Measurements from ENCODE around the gene SERPINA4. TPM values are rescaled to one million over a fixed set of nuclear protein-coding genes. Genes with fewer than 3 reads are reported as not detected.
"Not testable (repeated sequence)": the region's sequence is repeated elsewhere in the genome, so short reads cannot be mapped to it uniquely, and the experiment has no call there.

Gene SERPINA4
- total RNA-seq, 2 donors from 2014 or later: not detected

DNA sequence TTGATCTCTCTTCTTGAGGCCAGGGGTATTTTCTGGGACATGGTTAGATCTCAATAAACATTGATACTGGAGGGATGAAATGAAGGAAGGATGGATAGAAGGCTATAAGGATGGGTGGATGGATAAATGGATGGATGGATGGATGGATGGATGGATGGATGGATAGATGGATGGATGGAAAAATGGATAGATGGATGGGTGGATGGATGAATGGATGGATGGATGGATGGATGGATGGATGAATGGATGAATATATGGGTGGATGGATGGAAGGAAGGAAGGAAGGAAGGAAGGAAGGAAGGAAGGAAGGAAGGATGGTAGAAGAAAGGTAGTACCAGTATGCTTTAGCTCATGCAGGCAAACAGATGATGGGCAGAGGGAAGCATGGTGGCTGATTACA is 16.2 kb downstream of the SERPINA4 start:
- not testable (repeated sequence) for H3K36me3 Mint-ChIP-seq (ENCODE audit: insufficient read depth in 2 of 2); H3K27me3 Mint-ChIP-seq (ENCODE audit: low read depth); DNase-seq; H3K4me3 Mint-ChIP-seq; H3K4me1 Mint-ChIP-seq (ENCODE audit: low read depth); H3K27ac Mint-ChIP-seq; ATAC-seq (replicated peaks in 1 of 2); H3K9me3 Mint-ChIP-seq

DNA sequence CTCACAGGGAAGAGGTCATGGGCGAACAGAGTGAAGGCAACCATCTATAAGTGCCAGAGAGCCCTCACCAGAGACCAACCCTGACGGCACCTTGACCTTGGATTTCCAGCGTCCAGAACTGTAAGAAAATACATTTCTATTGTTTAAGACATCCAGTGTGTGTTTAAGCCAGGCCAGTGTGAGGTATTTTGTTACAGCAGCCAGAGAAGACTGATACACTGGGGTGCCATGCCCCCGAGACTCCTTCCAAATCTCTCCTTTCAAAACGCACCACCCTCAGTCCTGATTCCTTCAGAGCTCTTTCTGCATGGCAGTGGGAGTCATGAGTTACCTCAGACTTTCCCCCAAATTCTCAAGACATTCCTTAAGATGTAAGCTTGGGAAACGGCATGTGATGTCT is 17.5 kb downstream of the SERPINA4 start:
- Mint-ChIP-seq H3K4me1 (ENCODE audit: low read depth) (no peaks in the 10 kb centered on the region), H3K9me3 (no peaks in the 10 kb centered on the region), H3K36me3 (ENCODE audit: insufficient read depth in 2 of 2) (no peaks in the 10 kb centered on the region), H3K4me3 (no peak overlapping the region), H3K27ac (no peak overlapping the region), H3K27me3 (ENCODE audit: low read depth) (no peaks in the 10 kb centered on the region)
- ATAC-seq (replicated peaks in 1 of 2): no peak
- no peak for DNase-seq

DNA sequence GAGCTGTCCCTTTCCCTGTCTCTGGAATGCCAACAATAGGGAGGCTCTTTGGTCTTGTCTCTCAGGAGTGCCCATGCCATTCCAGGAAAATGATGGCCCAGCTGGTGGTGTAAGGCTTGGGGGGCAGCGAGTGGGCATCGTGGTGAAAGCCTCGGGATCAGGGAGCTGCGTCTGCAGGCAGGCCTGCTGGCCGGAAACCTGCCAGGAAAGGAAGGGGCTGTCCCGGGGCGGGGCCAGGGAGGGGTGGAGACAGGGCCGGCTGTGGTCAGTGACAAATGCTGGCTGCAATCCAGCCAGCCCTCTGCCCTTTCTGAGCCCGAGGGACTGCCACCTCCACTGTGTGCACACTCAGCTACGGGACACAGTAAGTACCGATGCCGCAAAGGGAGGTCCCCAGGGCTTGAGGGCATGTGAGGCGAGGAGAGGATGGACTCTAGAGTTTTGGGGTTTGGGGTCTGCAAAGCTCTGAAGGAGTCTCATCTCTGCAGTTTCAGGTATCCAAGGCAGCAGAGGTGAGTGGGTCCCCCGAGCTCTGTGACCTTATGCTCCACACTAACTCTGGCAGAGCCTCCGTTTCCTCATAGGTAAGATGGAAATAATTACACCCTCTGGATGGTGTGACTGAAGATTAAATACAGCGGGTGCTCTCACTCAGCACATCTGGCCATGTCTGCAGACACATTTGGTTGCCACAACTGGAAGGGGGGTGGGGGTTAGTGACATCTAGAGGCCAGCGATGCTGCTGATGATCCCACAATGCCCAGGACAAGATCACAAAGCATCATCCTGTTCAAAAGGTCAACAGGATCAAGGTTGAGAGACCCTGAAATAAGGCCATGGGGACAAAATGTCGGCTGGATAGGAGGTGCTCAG is 20.1 kb downstream of the SERPINA4 start, which contains the start of gene SERPINA5:
Gene SERPINA5, plus strand, starts transcription at position 300 of the 873 bp plus-strand sequence. CDS start 5,937 bp downstream, outside the sequence.
- ATAC-seq (replicated peaks in 1 of 2): no peak

DNA sequence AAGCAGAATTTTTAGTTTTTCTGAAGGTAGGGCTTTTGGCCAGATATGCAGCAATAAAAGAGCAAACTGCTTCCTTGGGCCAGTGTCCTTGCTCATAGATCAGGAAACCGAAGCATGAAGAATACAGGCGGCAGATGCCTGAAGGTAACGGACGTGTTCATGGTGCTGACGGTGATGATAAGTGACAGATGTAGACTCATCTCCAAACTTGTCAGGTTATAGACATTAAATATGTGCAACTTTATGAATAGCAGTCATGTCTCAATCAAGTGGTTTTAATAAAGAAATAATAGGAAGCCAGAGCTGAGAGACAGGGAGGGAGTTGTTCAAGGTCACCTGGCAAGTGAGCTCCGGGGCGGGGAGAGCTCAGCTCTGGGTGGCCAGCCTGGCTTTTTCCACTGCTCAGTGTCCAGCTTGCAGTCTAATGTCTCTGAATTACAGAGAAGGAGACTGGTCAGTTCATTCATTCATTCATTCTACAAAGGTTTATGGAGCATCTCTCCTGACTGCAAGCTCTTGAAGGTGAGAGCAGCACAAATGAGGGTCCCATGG is 21.0 kb downstream of the SERPINA4 start:
- Mint-ChIP-seq H3K4me3 (no peak overlapping the region), H3K27me3 (ENCODE audit: low read depth) (no peaks in the 10 kb centered on the region), H3K27ac (no peak overlapping the region), H3K36me3 (ENCODE audit: insufficient read depth in 2 of 2) (no peaks in the 10 kb centered on the region), H3K9me3 (no peaks in the 10 kb centered on the region), H3K4me1 (ENCODE audit: low read depth) (no peaks in the 10 kb centered on the region)
- DNase-seq (no peak), ATAC-seq (replicated peaks in 1 of 2) (no peak)

More for the DNA sequence above, 20.1 kb downstream of the SERPINA4 start, which contains the start of gene SERPINA5:
- Mint-ChIP-seq H3K27me3 (ENCODE audit: low read depth) (no peaks in the 10 kb centered on the region), H3K36me3 (ENCODE audit: insufficient read depth in 2 of 2) (no peaks in the 10 kb centered on the region), H3K4me1 (ENCODE audit: low read depth) (no peaks in the 10 kb centered on the region), H3K27ac (no peak within 1 kb of the TSS), H3K9me3 (no peaks in the 10 kb centered on the region), H3K4me3 (no peak within 1 kb of the TSS)
- no peak for DNase-seq

DNA sequence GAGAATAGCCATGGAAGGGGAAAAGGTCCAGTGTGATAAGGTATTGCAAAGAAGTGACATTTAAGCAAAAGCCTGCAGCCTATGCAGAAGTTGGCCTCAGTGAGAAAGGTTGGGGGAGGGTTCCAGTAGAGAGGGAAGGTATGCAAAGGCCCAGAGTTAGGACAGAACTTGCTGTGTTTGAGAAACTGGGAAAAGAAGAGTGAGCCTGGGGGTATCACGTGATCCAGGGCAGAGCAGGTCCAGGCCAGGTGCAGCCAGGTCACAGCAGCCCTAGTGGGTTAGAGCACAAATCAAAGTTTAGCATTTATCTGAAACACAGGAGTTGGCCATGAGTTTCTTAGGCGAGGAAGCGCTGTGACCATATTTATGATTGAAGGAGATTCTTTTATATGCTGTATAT is 21.6 kb downstream of the SERPINA4 start:
- Mint-ChIP-seq H3K36me3 (ENCODE audit: insufficient read depth in 2 of 2) (no peaks in the 10 kb centered on the region), H3K27ac (no peak overlapping the region), H3K4me3 (no peak overlapping the region), H3K27me3 (ENCODE audit: low read depth) (no peaks in the 10 kb centered on the region), H3K4me1 (ENCODE audit: low read depth) (no peaks in the 10 kb centered on the region), H3K9me3 (no peaks in the 10 kb centered on the region)
- DNase-seq (no peak), ATAC-seq (replicated peaks in 1 of 2) (no peak)

DNA sequence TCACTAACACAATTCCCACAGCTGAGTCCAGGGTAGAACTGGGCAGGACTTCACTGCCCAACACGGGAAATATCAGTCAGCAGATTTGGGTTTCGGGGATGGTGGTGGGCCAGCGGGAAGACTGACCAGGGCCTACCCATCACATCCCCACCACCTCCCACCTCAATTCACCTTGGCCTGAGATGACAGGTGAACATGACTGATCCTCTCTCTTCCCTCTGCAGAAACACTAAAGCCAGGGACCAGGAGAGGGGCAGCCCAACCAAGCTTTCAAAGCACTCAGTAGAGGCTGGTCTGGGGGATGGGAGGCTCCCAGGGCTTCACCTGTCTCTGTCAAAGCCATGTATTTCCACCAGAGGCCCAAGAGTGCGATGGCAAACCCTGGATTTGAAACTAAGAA is 22.3 kb downstream of the SERPINA4 start:
- Mint-ChIP-seq H3K36me3 (ENCODE audit: insufficient read depth in 2 of 2) (no peaks in the 10 kb centered on the region), H3K4me3 (no peak overlapping the region), H3K4me1 (ENCODE audit: low read depth) (no peaks in the 10 kb centered on the region), H3K27ac (no peak overlapping the region), H3K27me3 (ENCODE audit: low read depth) (no peaks in the 10 kb centered on the region), H3K9me3 (no peaks in the 10 kb centered on the region)
- ATAC-seq (replicated peaks in 1 of 2) (no peak), DNase-seq (no peak)

DNA sequence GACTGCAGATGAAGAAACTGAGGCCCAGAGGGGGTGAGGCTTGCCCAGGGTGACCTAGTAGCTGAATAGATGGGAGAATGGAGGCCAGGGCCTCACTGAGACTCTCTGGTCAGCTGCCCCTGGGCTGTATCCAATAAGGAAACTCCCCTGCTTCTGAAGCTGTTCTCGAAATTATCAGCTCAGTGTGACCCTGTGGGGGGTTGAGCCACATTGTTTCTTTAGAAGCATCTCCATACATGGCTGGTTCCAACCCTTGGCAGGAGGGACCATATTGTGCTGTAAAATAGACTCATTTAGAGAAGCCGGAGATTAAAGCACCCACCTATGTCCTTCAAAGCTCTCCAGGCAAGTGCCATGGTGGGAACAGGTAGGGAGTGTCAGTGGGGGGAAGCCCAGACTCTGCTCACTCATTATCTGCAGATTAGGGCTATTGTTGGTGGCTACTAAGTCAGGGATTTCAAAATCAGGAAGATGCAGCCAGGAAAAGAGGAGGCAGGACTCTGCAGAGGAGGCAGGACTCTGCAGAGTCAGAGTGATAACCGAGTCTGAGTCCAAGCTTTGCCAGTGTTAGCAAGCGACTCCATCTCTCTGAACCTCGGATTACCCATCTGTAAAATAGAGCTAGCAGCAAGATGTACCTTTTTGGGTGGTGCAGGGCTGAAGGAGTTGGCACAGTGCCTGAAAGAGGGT is 23.5 kb downstream of the SERPINA4 start:
- Mint-ChIP-seq H3K27me3 (ENCODE audit: low read depth) (no peaks in the 10 kb centered on the region), H3K9me3 (no peaks in the 10 kb centered on the region), H3K4me3 (no peak overlapping the region), H3K36me3 (ENCODE audit: insufficient read depth in 2 of 2) (no peaks in the 10 kb centered on the region), H3K4me1 (ENCODE audit: low read depth) (no peaks in the 10 kb centered on the region), H3K27ac (no peak overlapping the region)
- ATAC-seq (replicated peaks in 1 of 2) (no peak), DNase-seq (no peak)

DNA sequence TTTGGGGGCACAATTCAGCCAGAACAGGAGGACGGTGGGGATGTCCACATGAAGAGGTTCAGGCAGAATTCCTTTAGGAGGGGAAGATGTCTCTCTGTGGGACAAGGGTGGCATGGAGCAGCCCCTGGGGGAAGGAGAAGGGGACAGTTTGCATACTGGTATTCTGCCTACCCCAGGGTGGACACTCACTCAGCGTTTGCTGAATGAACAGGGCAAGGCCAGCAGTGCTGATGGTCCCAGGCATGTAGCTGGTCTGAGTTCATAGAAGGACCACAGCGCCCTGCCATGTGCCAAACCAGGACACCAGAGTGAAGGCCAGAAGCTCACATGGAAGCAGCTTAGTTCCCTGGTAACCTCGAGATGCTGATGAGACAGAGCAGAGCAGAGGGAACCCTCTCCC is 25.4 kb downstream of the SERPINA4 start:
- Mint-ChIP-seq H3K4me1 (ENCODE audit: low read depth) (no peaks in the 10 kb centered on the region), H3K27ac (no peak overlapping the region), H3K4me3 (no peak overlapping the region), H3K27me3 (ENCODE audit: low read depth) (no peaks in the 10 kb centered on the region), H3K36me3 (ENCODE audit: insufficient read depth in 2 of 2) (peaks cover 1 to 2% of the 10 kb centered on the region in 2 donors), H3K9me3 (peaks cover 5% of the 10 kb centered on the region in 2 donors)
- no peak for ATAC-seq (replicated peaks in 1 of 2)
- DNase-seq: no peak

DNA sequence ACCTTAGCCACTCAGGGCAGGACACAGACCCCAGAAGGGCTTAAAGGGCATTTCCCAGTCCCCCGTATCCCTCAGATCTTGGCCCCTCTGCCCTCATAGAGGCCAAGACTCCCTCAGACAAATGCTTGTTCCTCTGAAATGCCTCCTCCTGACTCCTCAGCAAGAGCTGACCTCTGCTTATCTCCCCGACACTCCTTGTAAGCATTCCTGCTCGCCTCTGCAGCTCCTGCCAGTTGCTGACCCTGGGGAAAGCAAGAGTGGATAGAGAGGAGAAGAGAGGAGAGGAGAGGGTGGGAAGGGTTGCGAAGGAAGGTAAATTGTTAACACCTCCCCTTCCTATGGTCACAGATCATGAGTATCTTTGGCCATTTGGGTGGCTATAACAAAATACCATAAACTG is 27.1 kb downstream of the SERPINA4 start:
- Mint-ChIP-seq H3K9me3 (peaks cover 5% of the 10 kb centered on the region in 2 donors), H3K27me3 (ENCODE audit: low read depth) (no peaks in the 10 kb centered on the region), H3K27ac (no peak overlapping the region), H3K4me1 (ENCODE audit: low read depth) (no peaks in the 10 kb centered on the region), H3K4me3 (no peak overlapping the region), H3K36me3 (ENCODE audit: insufficient read depth in 2 of 2) (peaks cover 1 to 2% of the 10 kb centered on the region in 2 donors)
- DNase-seq (no peak), ATAC-seq (replicated peaks in 1 of 2) (no peak)

DNA sequence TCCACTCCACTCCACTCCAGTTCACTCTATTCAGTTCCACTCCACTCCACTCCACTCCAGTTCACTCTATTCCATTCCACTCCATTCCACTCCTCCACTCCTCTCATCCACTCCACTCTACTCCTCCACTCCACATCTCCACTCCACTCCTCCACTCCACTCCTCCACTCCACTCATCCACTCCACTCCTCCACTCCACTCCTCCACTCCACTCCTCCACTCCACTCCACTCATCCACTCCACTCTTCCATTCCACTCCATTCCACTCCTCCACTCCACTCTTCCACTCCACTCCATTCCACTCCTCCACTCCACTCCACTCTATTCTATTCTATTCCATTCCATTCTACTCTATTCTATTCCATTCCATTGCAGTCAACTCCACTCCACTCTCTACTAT is 29.8 kb downstream of the SERPINA4 start:
- H3K4me3 Mint-ChIP-seq: no peak overlapping the region
- H3K27me3 Mint-ChIP-seq (ENCODE audit: low read depth): no peaks in the 10 kb centered on the region
- no peak overlapping the region for H3K27ac Mint-ChIP-seq
- H3K9me3 Mint-ChIP-seq: peaks cover 5% of the 10 kb centered on the region in 2 donors
- peaks cover 1 to 2% of the 10 kb centered on the region in 2 donors for H3K36me3 Mint-ChIP-seq (ENCODE audit: insufficient read depth in 2 of 2)
- no peak for DNase-seq
- no peaks in the 10 kb centered on the region for H3K4me1 Mint-ChIP-seq (ENCODE audit: low read depth)
- no peak for ATAC-seq (replicated peaks in 1 of 2)

DNA sequence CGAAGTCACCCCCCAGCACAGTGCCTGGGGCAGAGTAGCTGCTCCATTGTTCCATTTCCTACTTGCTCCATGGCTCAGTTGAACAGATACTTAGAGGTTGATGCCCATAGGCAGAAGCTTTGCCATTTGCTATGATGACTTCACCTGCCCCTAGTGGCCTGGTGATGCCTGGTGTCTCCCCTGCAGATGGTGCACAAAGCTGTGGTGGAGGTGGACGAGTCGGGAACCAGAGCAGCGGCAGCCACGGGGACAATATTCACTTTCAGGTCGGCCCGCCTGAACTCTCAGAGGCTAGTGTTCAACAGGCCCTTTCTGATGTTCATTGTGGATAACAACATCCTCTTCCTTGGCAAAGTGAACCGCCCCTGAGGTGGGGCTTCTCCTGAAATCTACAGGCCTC is 30.6 kb downstream of the SERPINA4 start:
- Mint-ChIP-seq H3K9me3 (peaks cover 5% of the 10 kb centered on the region in 2 donors), H3K4me3 (no peak overlapping the region), H3K4me1 (ENCODE audit: low read depth) (no peaks in the 10 kb centered on the region), H3K27me3 (ENCODE audit: low read depth) (no peaks in the 10 kb centered on the region), H3K27ac (no peak overlapping the region), H3K36me3 (ENCODE audit: insufficient read depth in 2 of 2) (peaks cover 1 to 2% of the 10 kb centered on the region in 2 donors)
- ATAC-seq (replicated peaks in 1 of 2) (no peak), DNase-seq (no peak)

DNA sequence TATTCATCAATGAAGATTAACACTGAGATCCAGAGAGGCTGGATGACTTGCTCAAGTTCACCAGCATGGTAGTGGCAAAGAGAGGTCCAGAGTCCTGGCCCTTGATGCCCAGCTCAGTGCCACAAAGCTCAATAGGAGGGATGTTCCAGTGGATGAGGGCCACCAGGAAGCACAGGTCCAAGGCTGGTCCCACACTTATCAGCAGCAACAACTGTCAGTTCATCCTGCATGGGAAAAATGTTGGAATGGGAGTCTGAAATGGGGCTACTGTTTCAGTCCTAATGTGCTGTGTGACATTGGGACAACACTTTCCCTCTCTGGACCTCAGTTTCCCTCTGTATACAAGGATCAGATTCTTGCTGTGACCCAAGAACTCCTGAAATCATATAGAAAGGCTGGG is 31.2 kb downstream of the SERPINA4 start:
- Mint-ChIP-seq H3K36me3 (ENCODE audit: insufficient read depth in 2 of 2) (peaks cover 1 to 2% of the 10 kb centered on the region in 2 donors), H3K4me1 (ENCODE audit: low read depth) (no peaks in the 10 kb centered on the region), H3K4me3 (no peak overlapping the region), H3K27ac (no peak overlapping the region), H3K27me3 (ENCODE audit: low read depth) (no peaks in the 10 kb centered on the region), H3K9me3 (peaks cover 5% of the 10 kb centered on the region in 2 donors)
- DNase-seq: no peak
- ATAC-seq (replicated peaks in 1 of 2): no peak

DNA sequence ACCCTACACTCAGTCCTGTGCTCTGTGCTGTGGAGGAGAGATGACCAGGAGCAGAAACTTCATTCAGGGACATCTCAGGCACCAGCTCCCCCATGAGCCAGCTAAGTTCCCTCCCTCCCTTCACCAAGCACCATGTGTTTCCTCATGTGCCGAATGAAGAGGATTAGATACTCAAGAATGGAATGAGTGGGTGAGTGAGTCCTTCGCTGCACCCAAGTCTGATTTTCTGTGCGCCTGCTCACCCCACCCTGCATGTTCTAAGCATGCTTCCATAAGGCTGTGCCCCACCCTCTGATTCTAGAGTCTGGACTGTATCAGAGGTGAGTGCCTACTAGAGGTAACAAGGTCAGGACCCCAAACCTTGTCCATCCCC is 32.1 kb downstream of the SERPINA4 start:
- ATAC-seq (replicated peaks in 1 of 2) (no peak), DNase-seq (no peak)
- no peak overlapping the region for H3K4me3 Mint-ChIP-seq
- peaks cover 5% of the 10 kb centered on the region in 2 donors for H3K9me3 Mint-ChIP-seq
- H3K27ac Mint-ChIP-seq: no peak overlapping the region
- H3K27me3 Mint-ChIP-seq (ENCODE audit: low read depth): no peaks in the 10 kb centered on the region
- H3K36me3 Mint-ChIP-seq (ENCODE audit: insufficient read depth in 2 of 2): peaks cover 1 to 2% of the 10 kb centered on the region in 2 donors
- no peaks in the 10 kb centered on the region for H3K4me1 Mint-ChIP-seq (ENCODE audit: low read depth)

All from activated T-cell treated with anti-CD3 and anti-CD28 coated beads, Interleukin-2, amount 50 U/mL, for 72 hours (primary cell).